ENCODE results near the gene TTC12.

TTC12 gene

DNA sequence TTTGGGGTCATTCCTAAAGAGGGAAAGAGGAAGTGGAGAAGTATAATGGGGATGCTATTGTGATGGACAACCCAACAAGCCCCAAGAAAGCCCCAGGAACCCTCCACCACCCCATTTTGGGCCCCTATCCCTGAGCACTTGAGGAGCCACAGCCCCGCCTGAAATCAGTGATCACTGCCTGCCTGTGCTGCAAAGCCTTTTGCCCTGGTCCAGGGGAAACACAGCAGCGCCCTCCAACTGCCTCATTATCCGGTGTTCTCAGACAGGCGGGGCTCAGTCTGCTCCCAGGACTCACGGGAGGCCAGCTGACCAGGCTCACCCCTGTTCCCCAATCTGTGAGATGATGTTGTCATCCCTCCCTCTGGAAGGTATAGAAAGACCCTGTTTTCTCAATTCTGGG, 44.7 kb upstream of the TTC12 start:
- H2BK15ac ChIP-seq (ENCODE audit: low read length): no peak overlapping the region
- H2BK5ac ChIP-seq (ENCODE audit: low read length): no peak overlapping the region
- H2BK120ac ChIP-seq (ENCODE audit: low read depth, low read length): no peak overlapping the region
- peaks cover 4% of the 10 kb centered on the region for H3K79me1 ChIP-seq (ENCODE audit: low read depth, low read length)
- no peaks in the 10 kb centered on the region for H3K9me3 ChIP-seq (replicated peaks in 1 of 2; ENCODE audit: control insufficient read depth in 2 of 2, insufficient read depth in 1 of 2, low read depth in 1 of 2, low read length in 2 of 2)
- no peaks in the 10 kb centered on the region for H3K27me3 ChIP-seq (ENCODE audit: control insufficient read depth in 3 of 3, insufficient read depth in 3 of 3, low read depth in 1 of 3, low read length in 3 of 3)
- no peak overlapping the region for H3K4ac ChIP-seq (ENCODE audit: low read length)
- H3K36me3 ChIP-seq (replicated peaks in 1 of 2; ENCODE audit: control insufficient read depth in 2 of 2, insufficient read depth in 2 of 2, low read length in 2 of 2): peaks cover 0 to 4% of the 10 kb centered on the region in 2 donors
- no peak overlapping the region for H3K18ac ChIP-seq (ENCODE audit: low read length)
- no peak for DNase-seq (ENCODE audit: low spot score)
- no peak overlapping the region for H2AK5ac ChIP-seq (ENCODE audit: low read depth, low read length)
- H3K4me2 ChIP-seq (ENCODE audit: insufficient read depth, low read length, poor library complexity, severe bottlenecking): no peak overlapping the region
- no peak overlapping the region for H3K9ac ChIP-seq (ENCODE audit: low read depth, low read length, poor library complexity)
- no CpG with 5 or more reads among the region's 5 CpGs for WGBS, 2 donors (ENCODE audit: extremely low coverage in 2 of 2, insufficient read length in 2 of 2, insufficient replicate concordance in 1 of 2)
- no peak overlapping the region for H3K27ac ChIP-seq (replicated peaks; ENCODE audit: low read length)
- H3K4me1 ChIP-seq (ENCODE audit: control insufficient read depth in 2 of 2, insufficient read depth in 1 of 2, low read depth in 1 of 2, low read length in 2 of 2): peaks cover 0 to 8% of the 10 kb centered on the region in 2 donors
- H3K4me3 ChIP-seq (ENCODE audit: low read length in 2 of 2): no peak overlapping the region
- H2BK12ac ChIP-seq (ENCODE audit: low read length): no peak overlapping the region
- no peak overlapping the region for H3K23ac ChIP-seq (ENCODE audit: low read depth, low read length, poor library complexity)
- no peak overlapping the region for H4K8ac ChIP-seq (ENCODE audit: low read depth, low read length)
- H2AFZ ChIP-seq (ENCODE audit: low read length): no peak overlapping the region
- H3K14ac ChIP-seq (ENCODE audit: low read length): no peak overlapping the region
- no peak overlapping the region for H4K91ac ChIP-seq (ENCODE audit: low read depth, low read length, poor library complexity)

GRCh38 chr11:113270080-113270479, 44.3 kb upstream of the TTC12 start:
- Histone ChIP-seq H3K36me3 (replicated peaks in 1 of 2; ENCODE audit: control insufficient read depth in 2 of 2, insufficient read depth in 2 of 2, low read length in 2 of 2) (peaks cover 0 to 4% of the 10 kb centered on the region in 2 donors), H3K79me1 (ENCODE audit: low read depth, low read length) (peaks cover 4% of the 10 kb centered on the region), H3K4ac (ENCODE audit: low read length) (no peak overlapping the region), H2BK12ac (ENCODE audit: low read length) (no peak overlapping the region), H3K9ac (ENCODE audit: low read depth, low read length, poor library complexity) (no peak overlapping the region), H3K23ac (ENCODE audit: low read depth, low read length, poor library complexity) (no peak overlapping the region), H2AK5ac (ENCODE audit: low read depth, low read length) (no peak overlapping the region), H2AFZ (ENCODE audit: low read length) (no peak overlapping the region), H3K18ac (ENCODE audit: low read length) (no peak overlapping the region), H3K4me1 (ENCODE audit: control insufficient read depth in 2 of 2, insufficient read depth in 1 of 2, low read depth in 1 of 2, low read length in 2 of 2) (peaks cover 0 to 8% of the 10 kb centered on the region in 2 donors), H2BK5ac (ENCODE audit: low read length) (no peak overlapping the region), H4K91ac (ENCODE audit: low read depth, low read length, poor library complexity) (no peak overlapping the region), H3K27ac (replicated peaks; ENCODE audit: low read length) (no peak overlapping the region), H2BK15ac (ENCODE audit: low read length) (no peak overlapping the region), H3K4me2 (ENCODE audit: insufficient read depth, low read length, poor library complexity, severe bottlenecking) (no peak overlapping the region), H2BK120ac (ENCODE audit: low read depth, low read length) (no peak overlapping the region), H3K9me3 (replicated peaks in 1 of 2; ENCODE audit: control insufficient read depth in 2 of 2, insufficient read depth in 1 of 2, low read depth in 1 of 2, low read length in 2 of 2) (no peaks in the 10 kb centered on the region), H3K14ac (ENCODE audit: low read length) (no peak overlapping the region), H4K8ac (ENCODE audit: low read depth, low read length) (no peak overlapping the region), H3K27me3 (ENCODE audit: control insufficient read depth in 3 of 3, insufficient read depth in 3 of 3, low read depth in 1 of 3, low read length in 3 of 3) (no peaks in the 10 kb centered on the region), H3K4me3 (ENCODE audit: low read length in 2 of 2) (no peak overlapping the region)
- no peak for DNase-seq (ENCODE audit: low spot score)
- WGBS, 2 donors (ENCODE audit: extremely low coverage in 2 of 2, insufficient read length in 2 of 2, insufficient replicate concordance in 1 of 2): no CpG with 5 or more reads among the region's 13 CpGs

DNA sequence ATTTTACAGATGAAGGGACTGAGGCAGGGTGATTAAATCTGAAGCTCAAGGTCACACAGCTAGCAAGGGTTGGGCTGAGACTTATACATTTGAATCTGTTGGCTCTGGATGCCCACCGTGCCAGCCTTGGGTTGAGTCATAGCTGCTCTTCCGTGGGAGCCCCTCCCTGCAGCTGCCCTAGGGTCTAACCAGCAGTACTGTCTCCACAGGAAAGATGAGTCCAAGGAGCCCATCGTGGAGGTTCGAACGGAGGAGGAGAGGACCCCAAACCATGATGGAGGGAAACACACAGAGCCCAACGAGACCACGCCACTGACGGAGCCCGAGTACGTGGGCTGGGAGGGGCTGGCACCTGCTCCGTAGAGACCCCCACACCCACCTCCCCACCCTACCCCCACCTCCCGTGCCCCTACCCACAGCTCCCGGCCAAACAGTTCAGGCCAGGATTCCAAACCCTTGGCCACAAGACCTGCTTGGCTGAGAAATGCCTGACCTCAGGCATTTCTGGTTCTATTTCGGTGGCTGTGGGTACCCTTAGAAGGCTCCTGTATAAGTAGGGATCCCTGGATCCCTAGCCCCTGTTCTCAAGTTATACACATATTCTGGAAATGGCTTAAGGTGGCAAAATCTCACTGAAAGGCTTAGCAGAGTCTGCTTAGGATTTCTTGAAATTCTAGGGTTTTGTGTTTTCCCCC, 42.7 kb upstream of the TTC12 start:
- Histone ChIP-seq H2BK15ac (ENCODE audit: low read length) (no peak overlapping the region), H2BK12ac (ENCODE audit: low read length) (no peak overlapping the region), H4K8ac (ENCODE audit: low read depth, low read length) (no peak overlapping the region), H2BK120ac (ENCODE audit: low read depth, low read length) (no peak overlapping the region), H3K18ac (ENCODE audit: low read length) (no peak overlapping the region), H2BK5ac (ENCODE audit: low read length) (no peak overlapping the region), H3K4me1 (ENCODE audit: control insufficient read depth in 2 of 2, insufficient read depth in 1 of 2, low read depth in 1 of 2, low read length in 2 of 2) (peaks cover 0 to 11% of the 10 kb centered on the region in 2 donors), H3K14ac (ENCODE audit: low read length) (no peak overlapping the region), H3K36me3 (replicated peaks in 1 of 2; ENCODE audit: control insufficient read depth in 2 of 2, insufficient read depth in 2 of 2, low read length in 2 of 2) (peaks cover 0 to 6% of the 10 kb centered on the region in 2 donors), H3K4me3 (ENCODE audit: low read length in 2 of 2) (no peak overlapping the region), H2AFZ (ENCODE audit: low read length) (no peak overlapping the region), H3K9me3 (replicated peaks in 1 of 2; ENCODE audit: control insufficient read depth in 2 of 2, insufficient read depth in 1 of 2, low read depth in 1 of 2, low read length in 2 of 2) (no peaks in the 10 kb centered on the region), H3K4ac (ENCODE audit: low read length) (no peak overlapping the region), H3K27me3 (ENCODE audit: control insufficient read depth in 3 of 3, insufficient read depth in 3 of 3, low read depth in 1 of 3, low read length in 3 of 3) (no peaks in the 10 kb centered on the region), H3K4me2 (ENCODE audit: insufficient read depth, low read length, poor library complexity, severe bottlenecking) (no peak overlapping the region), H3K79me1 (ENCODE audit: low read depth, low read length) (peaks cover 4% of the 10 kb centered on the region), H3K23ac (ENCODE audit: low read depth, low read length, poor library complexity) (no peak overlapping the region), H2AK5ac (ENCODE audit: low read depth, low read length) (peak overlapping the region; percentile 32), H4K91ac (ENCODE audit: low read depth, low read length, poor library complexity) (no peak overlapping the region), H3K27ac (replicated peaks; ENCODE audit: low read length) (no peak overlapping the region), H3K9ac (ENCODE audit: low read depth, low read length, poor library complexity) (no peak overlapping the region)
- WGBS, 2 donors (ENCODE audit: extremely low coverage in 2 of 2, insufficient read length in 2 of 2, insufficient replicate concordance in 1 of 2): no CpG with 5 or more reads among the region's 14 CpGs
- DNase-seq (ENCODE audit: low spot score): no peak

GRCh38 chr11:113272281-113272680, 42.1 kb upstream of the TTC12 start:
- no peak overlapping the region for H2BK120ac ChIP-seq (ENCODE audit: low read depth, low read length)
- H3K23ac ChIP-seq (ENCODE audit: low read depth, low read length, poor library complexity): peak overlapping the region; percentile 31
- H3K36me3 ChIP-seq (replicated peaks in 1 of 2; ENCODE audit: control insufficient read depth in 2 of 2, insufficient read depth in 2 of 2, low read length in 2 of 2): peaks cover 0 to 6% of the 10 kb centered on the region in 2 donors
- H2AFZ ChIP-seq (ENCODE audit: low read length): no peak overlapping the region
- WGBS, 2 donors (ENCODE audit: extremely low coverage in 2 of 2, insufficient read length in 2 of 2, insufficient replicate concordance in 1 of 2): no CpG with 5 or more reads among the region's 5 CpGs
- no peak overlapping the region for H3K4me3 ChIP-seq (ENCODE audit: low read length in 2 of 2)
- peak overlapping the region; percentile 59 for H3K18ac ChIP-seq (ENCODE audit: low read length)
- H2BK12ac ChIP-seq (ENCODE audit: low read length): no peak overlapping the region
- no peak overlapping the region for H3K14ac ChIP-seq (ENCODE audit: low read length)
- H2BK5ac ChIP-seq (ENCODE audit: low read length): no peak overlapping the region
- H4K91ac ChIP-seq (ENCODE audit: low read depth, low read length, poor library complexity): no peak overlapping the region
- H2BK15ac ChIP-seq (ENCODE audit: low read length): no peak overlapping the region
- no peak overlapping the region for H4K8ac ChIP-seq (ENCODE audit: low read depth, low read length)
- H3K4ac ChIP-seq (ENCODE audit: low read length): no peak overlapping the region
- DNase-seq (ENCODE audit: low spot score): no peak
- no peak overlapping the region for H3K27ac ChIP-seq (replicated peaks; ENCODE audit: low read length)
- H3K9me3 ChIP-seq (replicated peaks in 1 of 2; ENCODE audit: control insufficient read depth in 2 of 2, insufficient read depth in 1 of 2, low read depth in 1 of 2, low read length in 2 of 2): no peaks in the 10 kb centered on the region
- H2AK5ac ChIP-seq (ENCODE audit: low read depth, low read length): peak overlapping the region; percentile 67
- no peak overlapping the region for H3K9ac ChIP-seq (ENCODE audit: low read depth, low read length, poor library complexity)
- no peaks in the 10 kb centered on the region for H3K27me3 ChIP-seq (ENCODE audit: control insufficient read depth in 3 of 3, insufficient read depth in 3 of 3, low read depth in 1 of 3, low read length in 3 of 3)
- H3K4me1 ChIP-seq (ENCODE audit: control insufficient read depth in 2 of 2, insufficient read depth in 1 of 2, low read depth in 1 of 2, low read length in 2 of 2): peaks cover 0 to 11% of the 10 kb centered on the region in 2 donors
- no peak overlapping the region for H3K4me2 ChIP-seq (ENCODE audit: insufficient read depth, low read length, poor library complexity, severe bottlenecking)
- H3K79me1 ChIP-seq (ENCODE audit: low read depth, low read length): peaks cover 4% of the 10 kb centered on the region

All from neuronal stem cell (in vitro differentiated cells).